Kidney (tissue), 14 donors: Measurements from ENCODE around the gene DPYSL3. TPM values are rescaled to one million over a fixed set of nuclear protein-coding genes. Genes with fewer than 3 reads are reported as not detected.

Experiments used
- DNase-seq, 5 donors: peaks; one replicate each; pipeline ENCODE4 v3.0.0-alpha.2; 2013 to 2020
- FAIRE-seq: peaks from 2 replicates; lab custom pipeline; 2012; peaks lifted over from hg19 to GRCh38; lab: Jason Lieb, UNC
- H3K27ac ChIP-seq, 2 donors: one replicate each; pipeline ENCODE4 v1.7.0; 2013; ENCODE audit warnings: low read depth in 2 of 2, low read length in 2 of 2, inconsistent platforms in 1 of 2
- H3K27me3 ChIP-seq: one replicate; pipeline ENCODE4 v1.7.1; 2013; ENCODE audit warnings: low read length, inconsistent platforms; ENCODE audit not compliant: control insufficient read depth, insufficient read depth
- H3K36me3 ChIP-seq, 3 donors: one replicate each; pipeline versions ENCODE4 v1.7.0 to v1.7.1; 2013; ENCODE audit warnings: low read length in 3 of 3, control low read depth in 1 of 3, inconsistent platforms in 1 of 3; ENCODE audit not compliant: insufficient read depth in 3 of 3, control insufficient read depth in 2 of 3
- H3K4me1 ChIP-seq, 3 donors: one replicate each; pipeline versions ENCODE4 v1.7.0 to v1.7.1; 2013; ENCODE audit warnings: low read length in 3 of 3, inconsistent platforms in 1 of 3, low read depth in 1 of 3; ENCODE audit not compliant: control insufficient read depth in 2 of 3, insufficient read depth in 2 of 3
- H3K4me3 ChIP-seq, 3 donors: one replicate each; pipeline versions ENCODE4 v1.7.0 to v1.8.1; 2013; ENCODE audit warnings: low read length in 3 of 3, control low read depth in 1 of 3, inconsistent platforms in 1 of 3
- H3K9ac ChIP-seq, 3 donors: one replicate each; pipeline versions ENCODE4 v1.7.0 to v1.7.1; 2013; ENCODE audit warnings: low read length in 3 of 3, control low read depth in 1 of 3, inconsistent platforms in 1 of 3
- H3K9me3 ChIP-seq, 3 donors: one replicate each; pipeline versions ENCODE4 v1.7.0 to v1.7.1; 2013; ENCODE audit warnings: low read length in 3 of 3, control low read depth in 1 of 3, inconsistent platforms in 1 of 3; ENCODE audit not compliant: control insufficient read depth in 2 of 3, insufficient read depth in 1 of 3
- intact Hi-C: fragments of 100-400 bp; cut with DNase I; formaldehyde crosslinking; loops from one replicate; pipeline ENCODE4 v1.11.1; 2022
- polyA plus RNA-seq: library from polyadenylated mRNA; stranded (reverse); fragments of 350-450 nt; fragmentation: Illumina TruSeq; extraction: RNeasy Lipid Tissue Mini Kit (QIAGEN cat#74804); gene quantifications from one replicate; pipeline ENCODE4 v1.2.3, GENCODE V29; 2014; ENCODE audit warnings: low read depth, low replicate concordance; ENCODE audit not compliant: insufficient read depth
- total RNA-seq: library from RNA; stranded (reverse); fragmentation: NEBNext Ultra II Directional; extraction: Animal tissue kit (Norgen Biotek cat#: 25700); gene quantifications from one replicate; pipeline ENCODE4 v1.2.1, GENCODE V29; 2021
- TF ChIP-seq, protein P1 (sequence below): IDR thresholded peaks from 3 replicates; pipeline ENCODE4 v1.5.1; 2012; ENCODE audit warnings: mild to moderate bottlenecking, moderate library complexity, borderline replicate concordance; ENCODE audit not compliant: insufficient read depth; ENCODE audit errors: extremely low read depth
- donor health status: control.
- donor health status: control.
- donor health status: control.
- donor health status: control.
- donor health status: control.
- donor health status: DM: yes; HTN: yes; CAD: no.
- donor health status: Normal renal cell carcinoma (clear cell type).

Gene DPYSL3
- total and polyA plus RNA-seq, 2 donors from 2014 or later = 7.1 to 19.1 TPM

DNA sequence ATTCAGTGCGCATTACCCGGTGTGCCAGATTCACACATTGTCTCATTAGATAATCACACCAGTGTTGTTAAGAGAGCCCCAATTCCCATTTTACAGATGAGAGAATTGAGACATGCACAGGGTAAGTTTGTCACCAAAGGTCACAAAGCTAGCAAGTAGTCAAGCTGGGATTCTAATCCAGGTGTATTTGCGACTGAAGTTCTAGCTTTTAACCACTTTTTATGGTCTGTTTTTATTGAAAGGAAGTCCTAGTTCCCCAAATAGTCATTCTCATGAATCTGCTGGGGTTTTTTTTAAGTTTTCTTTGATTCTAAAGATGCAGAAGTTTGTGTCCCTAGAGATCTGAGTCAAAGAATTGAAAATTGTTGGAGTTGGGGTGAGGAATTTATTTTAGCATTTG, 136.5 kb downstream of the DPYSL3 start:
- FAIRE-seq (no peak), DNase-seq (no peak)
- TF ChIP-seq, protein P1, sequence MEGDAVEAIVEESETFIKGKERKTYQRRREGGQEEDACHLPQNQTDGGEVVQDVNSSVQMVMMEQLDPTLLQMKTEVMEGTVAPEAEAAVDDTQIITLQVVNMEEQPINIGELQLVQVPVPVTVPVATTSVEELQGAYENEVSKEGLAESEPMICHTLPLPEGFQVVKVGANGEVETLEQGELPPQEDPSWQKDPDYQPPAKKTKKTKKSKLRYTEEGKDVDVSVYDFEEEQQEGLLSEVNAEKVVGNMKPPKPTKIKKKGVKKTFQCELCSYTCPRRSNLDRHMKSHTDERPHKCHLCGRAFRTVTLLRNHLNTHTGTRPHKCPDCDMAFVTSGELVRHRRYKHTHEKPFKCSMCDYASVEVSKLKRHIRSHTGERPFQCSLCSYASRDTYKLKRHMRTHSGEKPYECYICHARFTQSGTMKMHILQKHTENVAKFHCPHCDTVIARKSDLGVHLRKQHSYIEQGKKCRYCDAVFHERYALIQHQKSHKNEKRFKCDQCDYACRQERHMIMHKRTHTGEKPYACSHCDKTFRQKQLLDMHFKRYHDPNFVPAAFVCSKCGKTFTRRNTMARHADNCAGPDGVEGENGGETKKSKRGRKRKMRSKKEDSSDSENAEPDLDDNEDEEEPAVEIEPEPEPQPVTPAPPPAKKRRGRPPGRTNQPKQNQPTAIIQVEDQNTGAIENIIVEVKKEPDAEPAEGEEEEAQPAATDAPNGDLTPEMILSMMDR = no peak
- H3K9me3 ChIP-seq = peaks cover 0 to 4% (median 0%) of the 10 kb centered on the region in 3 donors
- no peaks in the 10 kb centered on the region for H3K4me1 ChIP-seq
- no peak overlapping the region for H3K4me3 ChIP-seq
- H3K9ac ChIP-seq = no peak overlapping the region
- intact Hi-C loops = loop anchor here (10.0 kb wide), 1 partner anchor 149 kb away; no protein-coding TSS in a partner anchor
- H3K36me3 ChIP-seq = no peaks in the 10 kb centered on the region
- no peak overlapping the region for H3K27ac ChIP-seq
- no peaks in the 10 kb centered on the region for H3K27me3 ChIP-seq

DNA sequence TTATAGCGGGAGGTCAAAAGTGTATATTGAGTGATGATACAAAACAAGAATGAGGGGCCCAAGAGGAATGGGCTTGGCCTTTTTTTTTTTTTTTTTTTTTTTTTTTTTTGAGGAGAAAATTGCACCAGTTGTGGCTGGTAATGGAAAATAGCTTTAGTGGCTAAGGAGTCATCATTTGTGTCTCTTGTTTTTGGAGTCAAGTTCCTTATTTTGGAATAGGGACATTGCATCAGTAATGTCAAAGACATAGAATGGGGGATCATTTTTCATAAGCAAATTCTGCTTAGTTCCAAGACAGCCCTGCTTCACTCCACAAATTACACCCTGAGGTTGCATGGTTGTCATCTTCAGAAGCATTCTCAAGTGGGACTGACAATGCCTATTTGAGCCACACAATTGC, 137.7 kb downstream of the DPYSL3 start:
- no peaks in the 10 kb centered on the region for H3K9me3 ChIP-seq
- intact Hi-C loops = loop anchor here (10.0 kb wide), 1 partner anchor 147 kb away; no protein-coding TSS in a partner anchor

DNA sequence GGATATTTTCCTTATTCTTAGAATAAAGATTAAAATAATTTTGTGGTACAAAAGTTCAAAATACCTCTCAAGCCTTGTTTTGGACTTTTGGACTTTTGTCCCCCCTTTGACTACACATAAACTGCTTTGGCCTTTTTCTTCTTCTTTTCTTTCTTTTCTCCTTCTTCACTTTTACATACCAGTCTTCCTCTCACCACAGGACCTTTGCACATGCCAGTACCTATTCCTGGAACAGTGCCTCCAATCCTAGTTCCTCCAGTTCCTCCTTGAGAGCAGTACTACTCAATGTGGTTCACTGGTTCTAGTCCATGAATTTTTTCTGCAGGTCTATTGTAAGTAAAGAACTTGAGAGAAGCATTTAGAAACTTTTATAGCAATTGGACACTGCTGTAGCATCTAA, 138.6 kb downstream of the DPYSL3 start:
- Histone ChIP-seq H3K4me1 (no peaks in the 10 kb centered on the region), H3K4me3 (no peak overlapping the region), H3K27me3 (no peaks in the 10 kb centered on the region), H3K36me3 (no peaks in the 10 kb centered on the region), H3K27ac (no peak overlapping the region), H3K9me3 (no peaks in the 10 kb centered on the region), H3K9ac (no peak overlapping the region)
- FAIRE-seq (no peak), DNase-seq (no peak)
- intact Hi-C loops = loop anchor here (10.0 kb wide), 1 partner anchor 146 kb away; no protein-coding TSS in a partner anchor
- TF ChIP-seq, protein P1 = no peak

More for the DNA sequence above, 137.7 kb downstream of the DPYSL3 start:
- Histone ChIP-seq H3K9ac (no peak overlapping the region), H3K27ac (no peak overlapping the region), H3K36me3 (no peaks in the 10 kb centered on the region), H3K4me3 (no peak overlapping the region), H3K4me1 (no peaks in the 10 kb centered on the region), H3K27me3 (no peaks in the 10 kb centered on the region)
- FAIRE-seq (no peak), DNase-seq (no peak)
- TF ChIP-seq, protein P1 = no peak
